ENCODE data around the gene BABAM2. TPM values are rescaled to one million over a fixed set of nuclear protein-coding genes. Genes with fewer than 3 reads are reported as not detected.
A peak's percentile ranks its signal among the peaks of the same experiment; 100 is the strongest.

BABAM2 gene
- total RNA-seq, 2 experiments from 2014 or later = 66.8 to 68.4 TPM

DNA sequence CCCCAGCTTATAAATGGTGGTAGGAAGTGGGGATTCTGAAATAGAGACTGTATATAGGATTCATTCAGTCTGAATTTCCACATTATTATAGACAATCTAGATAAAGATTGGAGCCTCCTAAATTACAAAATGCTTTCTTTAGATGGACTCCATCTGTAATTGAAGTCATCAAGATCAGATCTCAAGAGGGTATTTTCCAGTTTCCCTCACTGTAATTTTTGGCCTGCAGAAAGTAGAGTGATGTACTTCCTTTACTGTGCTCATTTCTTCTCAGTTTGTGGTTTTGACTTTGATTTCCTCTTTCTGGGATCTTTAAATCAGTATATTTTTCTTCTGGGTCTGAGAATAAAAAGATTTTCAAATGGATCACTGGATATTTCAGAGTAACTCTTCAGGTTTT, 7.2 kb downstream of the BABAM2 start:
- no peak for TF ChIP-seq CTCF (IDR thresholded peaks at IDR 0.05)
- Mint-ChIP-seq H3K4me1 (ENCODE audit: low read depth) (peaks cover 82% of the 10 kb centered on the region), H3K4me3 (no peak overlapping the region), H3K36me3 (ENCODE audit: low read depth) (peaks cover 68% of the 10 kb centered on the region), H3K9me3 (no peaks in the 10 kb centered on the region), H3K27ac (peak overlapping the region; percentile 73), H3K27me3 (no peaks in the 10 kb centered on the region)
- DNase-seq = no peak
- ChIA-PET CTCF (no interaction called here), POLR2A (no interaction called here)
- ATAC-seq = no peak
- intact Hi-C loops (cut with micrococcal nuclease) = no loop called here

DNA sequence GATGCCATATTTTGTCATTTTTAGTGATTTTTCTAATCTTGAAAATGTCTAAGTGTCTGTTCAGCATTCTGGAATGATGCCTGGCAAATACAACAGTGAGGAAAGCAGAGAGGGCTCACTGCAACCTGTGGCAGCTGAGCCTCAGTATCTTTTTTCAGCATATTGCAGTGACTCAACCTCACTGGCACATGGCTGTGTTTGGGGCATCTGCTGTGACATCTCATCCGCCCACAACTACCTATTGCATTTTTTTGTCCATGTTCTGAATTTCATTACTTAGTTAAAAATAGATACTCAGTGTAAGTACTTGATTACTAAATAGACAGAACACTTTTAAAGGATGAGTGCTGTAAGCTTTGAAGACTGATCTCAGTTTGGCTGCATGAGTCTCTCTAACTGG, 10.7 kb downstream of the BABAM2 start:
- no peaks in the 10 kb centered on the region for H3K27me3 Mint-ChIP-seq
- H3K4me3 Mint-ChIP-seq = peak overlapping the region; percentile 18
- intact Hi-C loops (cut with micrococcal nuclease) = no loop called here
- H3K9me3 Mint-ChIP-seq = peaks cover 2% of the 10 kb centered on the region
- peaks cover 75% of the 10 kb centered on the region for H3K36me3 Mint-ChIP-seq (ENCODE audit: low read depth)
- DNase-seq = peak; percentile 71
- ChIA-PET POLR2A (interaction anchor here (1.0 to 1.1 kb wide), 3 partner anchors 8 to 14 kb away, joined by 3 to 4 read pairs (median 3); no protein-coding TSS in a partner anchor), CTCF (interaction anchor here (1.5 kb wide), 1 partner anchor 9 kb away, joined by 5 read pairs; no protein-coding TSS in a partner anchor)
- H3K4me1 Mint-ChIP-seq (ENCODE audit: low read depth) = peaks cover 83% of the 10 kb centered on the region
- peak; percentile 70 for ATAC-seq
- peak overlapping the region; percentile 93 for H3K27ac Mint-ChIP-seq
- no peak for TF ChIP-seq CTCF (IDR thresholded peaks at IDR 0.05)

GRCh38 chr2:27902098-27902497, 11.6 kb downstream of the BABAM2 start:
- H3K27me3 Mint-ChIP-seq = no peaks in the 10 kb centered on the region
- peak overlapping the region; percentile 49 for H3K4me3 Mint-ChIP-seq
- DNase-seq (no peak), ATAC-seq (peak; percentile 72)
- TF ChIP-seq CTCF (IDR thresholded peaks at IDR 0.05) = no peak
- H3K27ac Mint-ChIP-seq = peak overlapping the region; percentile 93
- POLR2A ChIA-PET = interaction anchor here (0.7 to 1.1 kb wide), 3 partner anchors 13 to 62 kb away, joined by 3 read pairs; no protein-coding TSS in a partner anchor
- CTCF ChIA-PET = interaction anchor here (1.5 kb wide), 1 partner anchor 10 kb away, joined by 5 read pairs; no protein-coding TSS in a partner anchor
- peaks cover 2% of the 10 kb centered on the region for H3K9me3 Mint-ChIP-seq
- H3K36me3 Mint-ChIP-seq (ENCODE audit: low read depth) = peaks cover 74% of the 10 kb centered on the region
- intact Hi-C loops (cut with micrococcal nuclease) = loop anchor here (2.0 kb wide), 1 partner anchor 53 kb away; no protein-coding TSS in a partner anchor
- H3K4me1 Mint-ChIP-seq (ENCODE audit: low read depth) = peaks cover 83% of the 10 kb centered on the region

DNA sequence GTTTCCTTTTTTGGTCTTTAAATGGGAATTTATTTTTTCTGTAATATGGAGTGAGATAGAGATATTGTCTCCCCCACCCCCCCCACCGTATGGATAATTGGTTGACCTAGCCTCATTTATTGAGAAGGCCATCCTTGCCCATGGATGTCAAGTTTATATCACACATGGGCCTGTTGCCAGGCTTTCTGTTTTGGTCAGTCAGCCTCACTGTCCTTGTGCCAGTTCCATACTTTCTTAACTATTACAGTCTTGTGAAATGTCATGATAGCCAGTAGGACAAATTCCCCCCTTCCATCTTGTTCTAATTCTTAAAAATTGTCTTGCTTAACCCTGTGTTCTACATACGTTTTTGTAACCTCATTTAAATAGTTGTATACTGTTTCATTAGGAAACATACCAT, 12.5 kb downstream of the BABAM2 start:
- Mint-ChIP-seq H3K9me3 (peaks cover 2% of the 10 kb centered on the region), H3K4me3 (no peak overlapping the region), H3K36me3 (ENCODE audit: low read depth) (peaks cover 71% of the 10 kb centered on the region), H3K27me3 (no peaks in the 10 kb centered on the region), H3K27ac (peak overlapping the region; percentile 93), H3K4me1 (ENCODE audit: low read depth) (peaks cover 80% of the 10 kb centered on the region)
- no peak for ATAC-seq
- no peak for DNase-seq
- no peak for TF ChIP-seq CTCF (IDR thresholded peaks at IDR 0.05)
- POLR2A ChIA-PET = interaction anchor here (0.7 to 2.4 kb wide), 2 partner anchors 13 to 59 kb away, joined by 3 to 6 read pairs; partner anchors contain the start of genes BABAM2 and RBKS
- CTCF ChIA-PET = no interaction called here
- intact Hi-C loops (cut with micrococcal nuclease) = loop anchor here (2.0 kb wide), 1 partner anchor 52 kb away; no protein-coding TSS in a partner anchor

- H3K27me3 Mint-ChIP-seq = no peaks in the 10 kb centered on the region
- ChIA-PET POLR2A (interaction anchor here (2.4 kb wide), 1 partner anchor 13 kb away, joined by 6 read pairs; the partner anchor contains the start of genes BABAM2 and RBKS), CTCF (no interaction called here)
- no peak overlapping the region for H3K4me3 Mint-ChIP-seq
- intact Hi-C loops (cut with micrococcal nuclease) = loop anchor here (2.0 kb wide), 1 partner anchor 51 kb away; no protein-coding TSS in a partner anchor
- peaks cover 2% of the 10 kb centered on the region for H3K9me3 Mint-ChIP-seq
- no peak for TF ChIP-seq CTCF (IDR thresholded peaks at IDR 0.05)
- H3K36me3 Mint-ChIP-seq (ENCODE audit: low read depth) = peaks cover 70% of the 10 kb centered on the region
- H3K27ac Mint-ChIP-seq = peak overlapping the region; percentile 93
- ATAC-seq (peak; percentile 44), DNase-seq (peak; percentile 50)
- H3K4me1 Mint-ChIP-seq (ENCODE audit: low read depth) = peaks cover 77% of the 10 kb centered on the region
Measured at GRCh38 chr2:27903649-27904404, 13.3 kb downstream of the BABAM2 start.
